Gastrocnemius medialis (tissue), 4 donors: ENCODE measurements around the gene SDK2. TPM values are rescaled to one million over a fixed set of nuclear protein-coding genes. Genes with fewer than 3 reads are reported as not detected.
A peak's percentile ranks its signal among the peaks of the same experiment; 100 is the strongest.

Source experiments
- ATAC-seq, 2 donors: fragments of 150-250 bp; one replicate each; pipeline ENCODE4 v1.9.1; 2016
- DNase-seq, 2 donors: peaks; one replicate each; pipeline ENCODE4 v3.0.0-alpha.2; 2019
- H3K27ac ChIP-seq, 4 donors: fragments of 200-600 bp; sonication (generic); 1 replicate in 1 of 4; 2 replicates in 3 of 4; pipeline ENCODE4 v1.5.1; 2016 to 2018; ENCODE audit warnings: mild to moderate bottlenecking in 2 of 4, moderate library complexity in 1 of 4
- H3K27me3 ChIP-seq, 3 donors: fragments of 200-600 bp; sonication (generic) in 2 of 3; 1 replicate in 1 of 3; 2 replicates in 2 of 3; pipeline versions ENCODE4 v1.5.1 to v1.6.0; 2016 to 2019; ENCODE audit warnings: mild to moderate bottlenecking in 1 of 3, moderate library complexity in 1 of 3
- H3K36me3 ChIP-seq, 2 donors: fragments of 200-600 bp; sonication (generic) in 1 of 2; one replicate each; pipeline ENCODE4 v1.5.1; 2017 to 2018
- H3K4me1 ChIP-seq, 2 donors: fragments of 200-600 bp; sonication (generic) in 1 of 2; one replicate each; pipeline ENCODE4 v1.5.1; 2016 to 2017; ENCODE audit warnings: mild to moderate bottlenecking in 2 of 2
- H3K4me3 ChIP-seq, 4 donors: fragments of 200-600 bp; sonication (generic) in 3 of 4; 1 replicate in 1 of 4; 2 replicates in 3 of 4; pipeline ENCODE4 v1.5.1; 2016 to 2019; ENCODE audit warnings: mild to moderate bottlenecking in 2 of 4
- H3K9me3 ChIP-seq, 3 donors: fragments of 200-600 bp; sonication (generic) in 2 of 3; 1 replicate in 1 of 3; 2 replicates in 2 of 3; pipeline ENCODE4 v1.5.1; 2016 to 2019
- CTCF ChIP-seq, 5 experiments: fragments of 450-650 bp in 3 of 5; fragments of 200-600 bp in 2 of 5; sonication (generic) in 2 of 5; IDR thresholded peaks in 4 of 5; conservative IDR thresholded peaks in 1 of 5; 1 replicate in 4 of 5; 2 replicates in 1 of 5; pipeline ENCODE4 v1.5.1; 2016 to 2019; ENCODE audit warnings: antibody characterized with exemption in 5 of 5, mild to moderate bottlenecking in 3 of 5, moderate library complexity in 3 of 5
- POLR2A ChIP-seq, 2 donors: fragments of 450-650 bp; IDR thresholded peaks; one replicate each; pipeline ENCODE4 v1.6.1; 2017; ENCODE audit warnings: antibody characterized with exemption in 2 of 2, mild to moderate bottlenecking in 2 of 2, moderate library complexity in 2 of 2
- in situ Hi-C, 4 donors: fragments of 200-750 bp; cut with MboI; loops; one replicate each; pipeline versions ENCODE4 v1.15.0 to v1.8.0; 2017; ENCODE audit warnings: low sequenced_read_pairs in 4 of 4
- intact Hi-C: fragments of 100-400 bp; cut with DNase I; formaldehyde crosslinking; loops from one replicate; pipeline ENCODE4 v1.15.1; 2023; ENCODE audit warnings: low total_unique reads
- total RNA-seq, 4 donors: library from RNA; depleted of rRNA; stranded (reverse); fragments of >200 nt; gene quantifications; one replicate each; pipeline versions ENCODE4 v1.1.0 to v1.2.3, GENCODE V29; 2016

The SDK2 gene
- total RNA-seq, 4 donors from 2014 or later, result 0.02 to 0.31 (median 0.13) TPM

- no peaks in the 10 kb centered on the region for H3K9me3 ChIP-seq
- in situ Hi-C loops (no loop called here), intact Hi-C loops (no loop called here)
- no peak for DNase-seq
- no peaks in the 10 kb centered on the region for H3K27me3 ChIP-seq
- no peak for ATAC-seq
- H3K36me3 ChIP-seq, result no peaks in the 10 kb centered on the region
- H3K4me1 ChIP-seq, result no peaks in the 10 kb centered on the region
- no peak overlapping the region for H3K27ac ChIP-seq
- TF ChIP-seq CTCF (IDR thresholded peaks at IDR 0.05 in 4 of 5, conservative IDR thresholded peaks at IDR 0.05 in 1 of 5), result no peak
- TF ChIP-seq POLR2A (IDR thresholded peaks at IDR 0.05), result no peak
- H3K4me3 ChIP-seq, result no peak overlapping the region
Measured at GRCh38 chr17:73412914-73413313, 231.3 kb downstream of the SDK2 start.

GRCh38 chr17:73411313-73411747 lies 232.9 kb downstream of the SDK2 start:
- Histone ChIP-seq H3K4me1 (no peaks in the 10 kb centered on the region), H3K27ac (peak overlapping the region in 3 of 4 donors; percentile 9 to 25 (median 9)), H3K36me3 (no peaks in the 10 kb centered on the region), H3K9me3 (no peaks in the 10 kb centered on the region), H3K27me3 (no peaks in the 10 kb centered on the region), H3K4me3 (no peak overlapping the region)
- ATAC-seq (no peak), DNase-seq (no peak)
- in situ Hi-C loops (no loop called here), intact Hi-C loops (no loop called here)
- TF ChIP-seq CTCF (IDR thresholded peaks at IDR 0.05 in 4 of 5, conservative IDR thresholded peaks at IDR 0.05 in 1 of 5) (no peak), POLR2A (IDR thresholded peaks at IDR 0.05) (no peak)

GRCh38 chr17:73410586-73411312 lies 233.5 kb downstream of the SDK2 start:
- Histone ChIP-seq H3K4me1 (no peaks in the 10 kb centered on the region), H3K4me3 (no peak overlapping the region), H3K27me3 (no peaks in the 10 kb centered on the region), H3K27ac (peak overlapping the region; percentile 9 to 45 (median 17)), H3K9me3 (no peaks in the 10 kb centered on the region), H3K36me3 (no peaks in the 10 kb centered on the region)
- DNase-seq (no peak), ATAC-seq (no peak)
- in situ Hi-C loops (no loop called here), intact Hi-C loops (no loop called here)
- no peak for TF ChIP-seq CTCF (IDR thresholded peaks at IDR 0.05 in 4 of 5, conservative IDR thresholded peaks at IDR 0.05 in 1 of 5)
- TF ChIP-seq POLR2A (IDR thresholded peaks at IDR 0.05), result no peak

- Histone ChIP-seq H3K27ac (no peak overlapping the region), H3K36me3 (no peaks in the 10 kb centered on the region), H3K9me3 (no peaks in the 10 kb centered on the region), H3K4me3 (no peak overlapping the region), H3K27me3 (no peaks in the 10 kb centered on the region), H3K4me1 (no peaks in the 10 kb centered on the region)
- ATAC-seq, result no peak
- intact Hi-C loops (no loop called here), in situ Hi-C loops (no loop called here)
- TF ChIP-seq POLR2A (IDR thresholded peaks at IDR 0.05) (no peak), CTCF (IDR thresholded peaks at IDR 0.05 in 4 of 5, conservative IDR thresholded peaks at IDR 0.05 in 1 of 5) (no peak)
- no peak for DNase-seq
Measured at GRCh38 chr17:73404246-73404645, 240.0 kb downstream of the SDK2 start.

- intact Hi-C loops (no loop called here), in situ Hi-C loops (no loop called here)
- Histone ChIP-seq H3K4me3 (no peak overlapping the region), H3K27ac (no peak overlapping the region), H3K9me3 (no peaks in the 10 kb centered on the region), H3K4me1 (no peaks in the 10 kb centered on the region), H3K36me3 (no peaks in the 10 kb centered on the region), H3K27me3 (no peaks in the 10 kb centered on the region)
- no peak for TF ChIP-seq POLR2A (IDR thresholded peaks at IDR 0.05)
- no peak for TF ChIP-seq CTCF (IDR thresholded peaks at IDR 0.05 in 4 of 5, conservative IDR thresholded peaks at IDR 0.05 in 1 of 5)
- ATAC-seq (no peak), DNase-seq (no peak)
Measured at GRCh38 chr17:73402466-73402865, 241.8 kb downstream of the SDK2 start.
